HepG2 (cell line): ENCODE measurements around the gene KRCC1. TPM values are rescaled to one million over a fixed set of nuclear protein-coding genes. Genes with fewer than 3 reads are reported as not detected.

Experiments
- BCL6 ChIP-seq: IDR thresholded peaks from 2 replicates; pipeline ENCODE4 v1.6.1; 2016; ENCODE audit warnings: missing genetic modification reagents, missing compliant biosample characterization
- CAMTA2 ChIP-seq: sonication (generic); formaldehyde crosslinking; IDR thresholded peaks from 2 replicates; pipeline ENCODE4 v1.4.0; 2020; ENCODE audit warnings: mild to moderate bottlenecking, missing genetic modification reagents, borderline replicate concordance
- E2F5 ChIP-seq: sonication (generic); formaldehyde crosslinking; conservative IDR thresholded peaks from 2 replicates; pipeline ENCODE4 v1.4.0; 2020; ENCODE audit warnings: missing genetic modification reagents
- ELF4 ChIP-seq: sonication (generic); formaldehyde crosslinking; IDR thresholded peaks from 2 replicates; pipeline ENCODE4 v1.5.0; 2020; ENCODE audit warnings: missing genetic modification reagents, mild to moderate bottlenecking, moderate library complexity, borderline replicate concordance
- GABPA ChIP-seq, 2 experiments: IDR thresholded peaks; 2 replicates each; pipeline ENCODE4 v1.6.1; 2011 to 2016; ENCODE audit warnings: low read depth in 2 of 2, low read length in 1 of 2, missing biosample characterization in 1 of 2, missing genetic modification characterization in 1 of 2
- HDAC2 ChIP-seq: sonication (generic); formaldehyde crosslinking; IDR thresholded peaks from 2 replicates; pipeline ENCODE4 v1.4.0; 2020; ENCODE audit warnings: missing genetic modification reagents
- HDAC6 ChIP-seq: fragments of 200-600 bp; sonication (generic); IDR thresholded peaks from 2 replicates; pipeline ENCODE4 v1.7.0; 2017; ENCODE audit warnings: mild to moderate bottlenecking, antibody characterized with exemption, low read length, low read depth
- JUND ChIP-seq: sonication (generic); formaldehyde crosslinking; IDR thresholded peaks from 2 replicates; pipeline ENCODE4 v1.8.0; 2022; ENCODE audit warnings: mild to moderate bottlenecking, missing genetic modification reagents
- NCOA1 ChIP-seq: sonication (generic); formaldehyde crosslinking; IDR thresholded peaks from 2 replicates; pipeline ENCODE4 v1.9.0; 2021; ENCODE audit warnings: missing genetic modification reagents
- NFATC3 ChIP-seq: sonication (generic); formaldehyde crosslinking; IDR thresholded peaks from 2 replicates; pipeline ENCODE4 v1.5.1; 2020; ENCODE audit warnings: mild to moderate bottlenecking, missing genetic modification reagents
- NPAS2 ChIP-seq: sonication (generic); formaldehyde crosslinking; IDR thresholded peaks from 2 replicates; pipeline ENCODE4 v1.8.0; 2022; ENCODE audit warnings: mild to moderate bottlenecking, missing genetic modification reagents, borderline replicate concordance
- SRSF1 ChIP-seq: fragments of 200-400 bp; formaldehyde crosslinking; optimal IDR thresholded peaks from 2 replicates; pipeline ENCODE3; 2017; ENCODE audit warnings: mild to moderate bottlenecking, low read depth, low read length, moderate library complexity
- TFDP2 ChIP-seq: sonication (generic); formaldehyde crosslinking; IDR thresholded peaks from 2 replicates; pipeline ENCODE4 v1.4.0; 2020; ENCODE audit warnings: missing genetic modification reagents
- TOPORS ChIP-seq: sonication (generic); formaldehyde crosslinking; IDR thresholded peaks from 2 replicates; pipeline ENCODE4 v1.8.0; 2023; ENCODE audit warnings: mild to moderate bottlenecking, missing genetic modification reagents
- ZFP1 ChIP-seq: IDR thresholded peaks from 2 replicates; pipeline ENCODE4 v1.6.1; 2016
- ZNF207 ChIP-seq: fragments of 450-650 bp; IDR thresholded peaks from 2 replicates; pipeline ENCODE4 v1.6.1; 2016; ENCODE audit warnings: antibody characterized with exemption, borderline replicate concordance
- ZNF264 ChIP-seq: sonication (generic); formaldehyde crosslinking; IDR thresholded peaks from 2 replicates; pipeline ENCODE4 v1.4.0; 2020; ENCODE audit warnings: missing genetic modification reagents
- ZNF354B ChIP-seq: sonication (generic); formaldehyde crosslinking; IDR thresholded peaks from 2 replicates; pipeline ENCODE4 v1.8.0; 2022; ENCODE audit warnings: mild to moderate bottlenecking, missing genetic modification reagents
- ZNF550 ChIP-seq: sonication (generic); formaldehyde crosslinking; IDR thresholded peaks from 2 replicates; pipeline ENCODE4 v1.4.0; 2020; ENCODE audit warnings: mild to moderate bottlenecking, missing genetic modification reagents, borderline replicate concordance
- ZNF557 ChIP-seq: sonication (generic); formaldehyde crosslinking; IDR thresholded peaks from 2 replicates; pipeline ENCODE4 v1.4.0; 2020; ENCODE audit warnings: missing genetic modification reagents
- ZNF572 ChIP-seq: sonication (generic); formaldehyde crosslinking; IDR thresholded peaks from 2 replicates; pipeline ENCODE4 v1.5.1; 2020; ENCODE audit warnings: mild to moderate bottlenecking, missing genetic modification reagents
- ZNF775 ChIP-seq: sonication (generic); formaldehyde crosslinking; IDR thresholded peaks from 2 replicates; pipeline ENCODE4 v1.4.0; 2020; ENCODE audit warnings: missing genetic modification reagents, mild to moderate bottlenecking, moderate library complexity, borderline replicate concordance
- ZNF792 ChIP-seq: IDR thresholded peaks from 2 replicates; pipeline ENCODE4 v1.6.1; 2016
- polyA plus RNA-seq, 8 experiments: library from polyadenylated mRNA; depleted of rRNA in 3 of 8; stranded (reverse) in 7 of 8; unstranded in 1 of 8; fragments of >200 nt; fragmentation: Illumina TruSeq in 4 of 8; extraction: Trizol in 4 of 8; gene quantifications; 2 replicates each; pipeline versions ENCODE4 v1.2.1 to v1.2.3, GENCODE V29; 2011 to 2016; ENCODE audit warnings: low read depth in 4 of 8, missing spikeins in 1 of 8, mixed read lengths in 1 of 8; ENCODE audit not compliant: insufficient read depth in 1 of 8
- total RNA-seq, 5 experiments: library from RNA; depleted of rRNA; stranded (reverse); fragments of >200 nt; fragmentation: Illumina TruSeq; extraction: Trizol; gene quantifications; 2 replicates each; pipeline ENCODE4 v1.2.3, GENCODE V29; 2016; ENCODE audit warnings: low read depth in 1 of 5
- TF ChIP-seq, protein P1 (sequence below): sonication (generic); formaldehyde crosslinking; IDR thresholded peaks from 2 replicates; pipeline ENCODE4 v1.4.0; 2020; ENCODE audit warnings: missing genetic modification reagents

Gene KRCC1
- total and polyA plus RNA-seq, 2 of the 13 experiments (the other 11 are each of a cell fraction or from before 2014, with no cell fraction given), result 6.5 to 7.7 TPM

DNA sequence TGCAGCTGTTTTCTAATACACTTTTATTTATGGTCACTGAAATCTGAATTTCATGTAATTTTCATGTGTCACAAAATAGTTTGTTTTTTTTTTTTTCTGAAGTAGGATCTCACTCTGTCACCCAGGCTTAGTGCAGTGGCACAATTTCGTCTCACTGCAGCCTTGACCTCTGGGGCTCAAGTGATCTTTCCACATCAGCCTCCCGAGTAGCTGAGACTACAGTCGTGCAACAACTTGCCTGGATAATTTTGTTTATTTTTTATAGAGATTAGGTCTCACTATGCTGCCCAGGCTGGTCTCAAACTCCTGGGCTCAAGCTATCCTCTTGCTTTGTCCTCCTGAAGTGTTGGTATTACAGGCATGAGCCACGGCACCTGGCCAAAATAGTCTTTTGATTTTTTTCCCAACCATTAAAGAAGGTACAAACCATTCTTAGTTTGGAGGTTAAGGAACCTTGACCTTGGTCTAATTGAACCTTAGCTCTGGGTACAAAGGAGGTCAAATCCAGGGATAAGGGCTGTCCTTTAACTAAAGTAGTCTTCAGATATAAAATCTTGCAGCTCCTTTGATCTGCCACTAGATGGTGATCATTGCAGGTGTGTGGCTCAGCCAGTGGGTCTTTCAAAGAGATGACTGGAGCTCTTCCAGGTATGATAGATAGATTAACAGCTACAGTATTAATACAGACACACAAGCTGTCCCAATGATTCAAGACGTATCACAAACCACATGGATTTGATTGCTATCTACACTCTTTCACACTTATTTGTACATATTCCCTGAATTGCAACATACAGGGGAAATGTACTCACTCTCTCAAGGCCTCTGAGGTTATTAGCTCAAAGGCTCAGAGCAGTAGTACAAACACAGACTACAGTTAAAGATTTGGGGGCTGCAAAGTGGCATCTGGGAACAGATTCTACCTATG is 4.7 kb upstream of the KRCC1 start (continued):
- TF ChIP-seq E2F5, result no peak
- TF ChIP-seq ZFP1, result peak; percentile 44; the same call in 1 of the 2 replicates
- no peak for TF ChIP-seq ZNF354B (CRISPR knock-in tag)
- no peak for TF ChIP-seq TOPORS (CRISPR knock-in tag)
- no peak for TF ChIP-seq ZNF775 (CRISPR knock-in tag)
- no peak for TF ChIP-seq NFATC3
- TF ChIP-seq NPAS2 (CRISPR knock-in tag), result no peak
- no peak for TF ChIP-seq SRSF1
- peak; percentile 37; the same call in 1 of the 2 replicates for TF ChIP-seq BCL6 (CRISPR knock-in tag)
- TF ChIP-seq TFDP2, result no peak
- TF ChIP-seq ZNF557 (CRISPR knock-in tag), result no peak
- no peak for TF ChIP-seq ZNF207
- no peak for TF ChIP-seq CAMTA2 (CRISPR knock-in tag)
- TF ChIP-seq ELF4 (CRISPR knock-in tag), result no peak
- TF ChIP-seq ZNF572, result no peak
- TF ChIP-seq JUND (CRISPR knock-in tag), result no peak
- TF ChIP-seq GABPA (IDR thresholded peaks at IDR 0.05; ENCODE audit: low read depth, low read length), result no peak
- TF ChIP-seq GABPA (CRISPR knock-in tag; IDR thresholded peaks at IDR 0.05; ENCODE audit: low read depth), result no peak
- no peak for TF ChIP-seq NCOA1 (CRISPR knock-in tag)
- TF ChIP-seq ZNF550 (CRISPR knock-in tag), result no peak
- peak; percentile 57 for TF ChIP-seq HDAC2 (CRISPR knock-in tag)
- TF ChIP-seq ZNF792 (CRISPR knock-in tag), result no peak
- no peak for TF ChIP-seq ZNF264 (CRISPR knock-in tag)
- TF ChIP-seq, protein P1, sequence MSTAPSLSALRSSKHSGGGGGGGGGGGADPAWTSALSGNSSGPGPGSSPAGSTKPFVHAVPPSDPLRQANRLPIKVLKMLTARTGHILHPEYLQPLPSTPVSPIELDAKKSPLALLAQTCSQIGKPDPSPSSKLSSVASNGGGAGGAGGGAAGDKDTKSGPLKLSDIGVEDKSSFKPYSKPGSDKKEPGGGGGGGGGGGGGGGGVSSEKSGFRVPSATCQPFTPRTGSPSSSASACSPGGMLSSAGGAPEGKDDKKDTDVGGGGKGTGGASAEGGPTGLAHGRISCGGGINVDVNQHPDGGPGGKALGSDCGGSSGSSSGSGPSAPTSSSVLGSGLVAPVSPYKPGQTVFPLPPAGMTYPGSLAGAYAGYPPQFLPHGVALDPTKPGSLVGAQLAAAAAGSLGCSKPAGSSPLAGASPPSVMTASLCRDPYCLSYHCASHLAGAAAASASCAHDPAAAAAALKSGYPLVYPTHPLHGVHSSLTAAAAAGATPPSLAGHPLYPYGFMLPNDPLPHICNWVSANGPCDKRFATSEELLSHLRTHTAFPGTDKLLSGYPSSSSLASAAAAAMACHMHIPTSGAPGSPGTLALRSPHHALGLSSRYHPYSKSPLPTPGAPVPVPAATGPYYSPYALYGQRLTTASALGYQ (CRISPR knock-in tag), result no peak
- no peak for TF ChIP-seq HDAC6
